Stimulated activated CD4-positive, alpha-beta T cell treated with anti-CD3 and anti-CD28 coated beads, TNF-alpha, amount 100 ng/mL, for 1 hour (primary cell): ENCODE data around the gene GDF10.

Source experiments
- DNase-seq, 3 donors: peaks; one replicate each; pipeline ENCODE4 v3.0.0-alpha.2; 2020; ENCODE audit warnings: low read depth in 3 of 3, low spot score in 1 of 3

Gene GDF10

DNA sequence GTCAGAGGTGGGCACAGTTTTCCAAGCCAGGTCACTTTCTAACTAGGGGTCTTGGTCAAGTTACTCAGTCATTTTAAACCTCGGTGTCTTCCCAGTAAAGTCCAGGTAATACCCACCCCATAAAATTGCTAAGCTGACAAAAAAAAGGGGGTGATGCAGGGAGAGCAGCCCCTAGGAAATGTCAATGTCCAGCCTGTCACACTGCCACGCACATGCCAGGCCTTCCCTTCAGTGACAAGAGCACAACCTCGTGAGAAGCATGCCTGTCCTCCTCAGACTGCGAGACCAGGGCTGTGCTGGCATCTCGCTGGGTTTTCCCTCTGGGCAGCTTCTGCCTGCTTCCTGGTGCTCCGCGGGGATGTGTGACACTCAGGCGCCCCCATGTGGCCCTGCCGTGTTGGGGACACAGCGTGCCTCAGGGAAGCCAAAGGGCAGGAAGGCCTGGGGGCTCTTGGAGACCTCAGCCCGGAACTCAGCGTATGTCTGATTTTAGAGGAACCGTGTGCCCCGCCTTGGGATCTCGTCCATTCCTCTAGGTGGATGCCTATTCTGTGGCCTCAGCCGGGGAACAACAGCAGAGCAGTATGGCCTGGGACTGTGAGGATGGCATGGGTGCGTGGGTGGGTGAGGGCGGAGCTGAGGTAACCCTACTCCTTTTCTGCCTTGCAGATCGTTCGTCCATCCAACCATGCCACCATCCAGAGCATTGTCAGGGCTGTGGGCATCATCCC, 12.1 kb downstream of the GDF10 start:
- DNase-seq = peak; percentile 63 to 81 (median 68)

DNA sequence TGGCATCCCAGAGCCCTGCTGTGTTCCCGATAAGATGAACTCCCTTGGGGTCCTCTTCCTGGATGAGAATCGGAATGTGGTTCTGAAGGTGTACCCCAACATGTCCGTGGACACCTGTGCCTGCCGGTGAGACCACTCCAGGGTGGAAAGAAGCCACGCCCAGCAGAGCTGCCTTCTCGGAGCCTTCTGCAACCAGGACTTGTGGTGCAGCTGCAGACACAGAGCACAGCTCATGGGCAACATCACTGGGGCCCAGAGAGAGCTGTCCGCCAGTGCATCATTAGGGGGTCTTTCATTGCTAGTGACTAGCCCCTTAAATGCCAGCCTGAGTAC, 12.6 kb downstream of the GDF10 start:
- no peak for DNase-seq

DNA sequence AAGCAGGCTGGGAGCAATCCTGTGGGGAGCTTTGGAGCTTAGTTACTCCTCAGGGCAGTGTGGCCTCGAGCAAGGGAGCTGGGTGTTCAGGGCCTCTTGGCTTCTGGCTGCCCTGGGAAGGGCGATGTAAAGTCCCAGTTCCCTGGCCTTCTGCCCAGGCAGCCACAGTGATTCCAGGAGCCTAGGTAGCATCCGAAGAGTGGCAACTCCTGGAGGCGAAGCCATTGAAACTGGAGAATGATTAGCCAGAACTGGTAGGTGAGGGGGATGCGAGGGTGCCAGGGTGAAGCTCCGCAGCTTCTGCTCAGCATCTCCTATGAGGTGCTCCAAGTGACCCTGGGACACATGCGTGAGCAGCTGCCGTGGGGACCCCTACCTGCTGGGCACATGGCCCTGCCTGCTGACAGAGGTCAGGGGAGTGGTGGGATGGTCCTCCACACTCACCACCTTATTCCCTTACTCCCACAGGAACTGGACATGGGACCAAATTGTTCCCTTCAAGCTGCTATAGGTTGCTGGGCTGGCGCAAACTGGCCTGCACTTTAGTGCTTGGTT, 14.5 kb downstream of the GDF10 start:
- DNase-seq = no peak

DNA sequence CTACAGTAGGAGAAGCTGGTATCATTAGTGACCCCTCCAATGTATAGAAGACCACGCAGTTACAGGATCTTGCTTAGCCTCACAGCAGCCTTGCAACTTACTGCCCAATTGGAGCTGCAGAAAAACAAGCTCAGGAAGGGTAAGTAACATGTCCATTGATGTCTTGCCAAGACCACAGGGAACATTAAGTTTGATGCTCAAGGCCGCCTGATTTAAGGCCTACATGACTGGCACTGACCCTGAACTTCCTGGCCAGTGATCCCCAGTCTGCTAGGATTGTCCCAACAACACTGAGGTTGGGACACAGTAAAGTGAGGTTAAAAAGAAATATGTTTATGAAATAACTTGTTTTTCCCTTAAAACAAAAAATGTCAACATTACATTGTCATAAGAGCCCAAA, 15.4 kb downstream of the GDF10 start:
- no peak for DNase-seq

DNA sequence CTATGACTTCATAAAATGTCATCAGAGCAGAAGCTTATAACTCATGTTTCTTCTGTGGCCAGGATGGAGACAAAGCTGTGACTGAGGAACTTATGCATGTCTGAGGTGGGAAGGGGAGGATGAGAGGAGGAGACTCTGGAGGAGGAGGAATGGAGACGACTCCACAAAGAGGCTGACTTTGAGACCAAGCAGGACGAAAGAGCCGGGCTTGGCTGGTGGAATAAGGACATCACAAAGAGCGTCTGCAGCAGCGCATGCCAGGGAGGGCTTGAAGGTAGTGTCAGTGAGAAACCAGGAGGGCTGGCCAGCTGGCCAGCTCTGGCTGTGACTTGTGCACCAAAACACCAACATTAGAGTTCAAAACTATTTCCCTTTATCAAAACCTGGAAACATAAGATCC, 16.1 kb downstream of the GDF10 start:
- DNase-seq = no peak

DNA sequence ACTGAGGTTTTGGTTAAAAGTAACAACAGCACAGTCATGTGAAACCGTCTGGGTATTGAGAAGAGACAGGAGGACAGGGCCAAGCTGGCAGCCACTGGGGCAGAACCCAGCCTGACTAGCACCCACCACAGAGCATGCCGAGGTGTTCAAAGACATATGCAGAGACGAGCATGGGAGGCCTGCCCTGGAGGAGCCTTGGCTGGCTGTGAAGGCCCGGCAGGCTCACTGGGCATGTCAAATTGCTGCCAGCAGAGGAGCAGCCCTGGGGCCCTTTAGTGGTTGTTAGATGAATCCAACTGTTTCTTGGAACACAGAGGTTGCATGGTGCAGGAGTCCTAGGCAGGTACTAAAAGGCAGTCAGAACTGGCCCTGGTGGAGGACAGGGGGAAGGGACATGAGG, 17.3 kb downstream of the GDF10 start:
- DNase-seq = no peak

DNA sequence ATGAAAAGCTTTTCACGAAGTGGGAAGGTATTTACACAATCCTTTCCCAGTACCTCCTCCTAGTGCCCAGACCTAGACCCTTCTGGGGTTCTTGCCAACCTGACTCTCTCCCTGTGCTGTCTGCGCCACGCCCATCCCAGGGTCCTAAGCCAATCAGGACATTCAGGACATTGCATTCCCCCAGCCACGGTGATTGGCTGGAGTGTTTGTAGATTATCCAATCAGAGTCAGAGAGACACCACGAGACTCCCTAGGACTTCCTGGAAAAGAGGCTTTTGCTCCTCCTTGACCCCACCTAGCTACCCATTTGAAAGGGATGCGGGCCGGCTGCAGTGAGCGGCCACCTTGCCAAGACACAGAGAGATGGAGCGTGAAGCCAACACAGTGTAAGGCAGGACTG, 18.7 kb downstream of the GDF10 start:
- no peak for DNase-seq

DNA sequence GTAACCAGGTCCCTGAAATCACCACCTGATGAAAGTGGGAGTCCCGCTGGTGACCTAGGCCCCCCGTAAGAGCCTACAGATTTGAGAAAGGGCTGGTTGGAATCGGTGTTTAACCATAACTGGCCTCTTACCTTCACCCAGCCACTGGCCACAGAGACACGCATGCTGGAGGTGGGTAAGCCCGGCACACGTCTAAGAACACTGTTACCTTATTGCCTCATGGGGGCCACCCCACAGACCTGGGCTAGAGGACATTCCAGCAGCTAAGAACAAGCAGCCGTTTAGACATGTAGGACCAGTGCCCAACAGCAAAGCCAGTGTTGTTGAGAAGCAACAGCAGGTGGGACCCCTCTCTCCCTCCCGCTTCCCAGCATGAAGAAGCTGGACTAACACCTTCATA, 19.8 kb downstream of the GDF10 start:
- no peak for DNase-seq

DNA sequence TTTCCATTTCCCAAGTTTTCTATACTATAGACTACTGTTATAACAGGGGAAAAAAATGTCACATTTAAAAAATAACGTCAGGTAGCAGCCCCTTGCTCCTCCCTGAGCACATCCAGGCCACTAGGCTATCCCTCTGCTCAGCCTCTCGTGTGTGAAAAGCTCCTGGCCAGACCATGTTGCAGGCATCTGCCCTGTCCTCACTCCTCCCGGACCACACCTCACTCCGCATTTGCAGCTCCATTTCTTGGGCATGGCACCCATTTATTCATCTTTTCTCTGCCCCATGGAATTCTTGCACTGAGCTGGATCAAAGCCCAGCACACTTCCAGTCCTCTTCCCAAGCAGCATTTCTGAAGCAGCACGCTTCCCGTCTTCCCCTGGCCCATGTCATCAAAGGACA, 20.8 kb downstream of the GDF10 start:
- no peak for DNase-seq

DNA sequence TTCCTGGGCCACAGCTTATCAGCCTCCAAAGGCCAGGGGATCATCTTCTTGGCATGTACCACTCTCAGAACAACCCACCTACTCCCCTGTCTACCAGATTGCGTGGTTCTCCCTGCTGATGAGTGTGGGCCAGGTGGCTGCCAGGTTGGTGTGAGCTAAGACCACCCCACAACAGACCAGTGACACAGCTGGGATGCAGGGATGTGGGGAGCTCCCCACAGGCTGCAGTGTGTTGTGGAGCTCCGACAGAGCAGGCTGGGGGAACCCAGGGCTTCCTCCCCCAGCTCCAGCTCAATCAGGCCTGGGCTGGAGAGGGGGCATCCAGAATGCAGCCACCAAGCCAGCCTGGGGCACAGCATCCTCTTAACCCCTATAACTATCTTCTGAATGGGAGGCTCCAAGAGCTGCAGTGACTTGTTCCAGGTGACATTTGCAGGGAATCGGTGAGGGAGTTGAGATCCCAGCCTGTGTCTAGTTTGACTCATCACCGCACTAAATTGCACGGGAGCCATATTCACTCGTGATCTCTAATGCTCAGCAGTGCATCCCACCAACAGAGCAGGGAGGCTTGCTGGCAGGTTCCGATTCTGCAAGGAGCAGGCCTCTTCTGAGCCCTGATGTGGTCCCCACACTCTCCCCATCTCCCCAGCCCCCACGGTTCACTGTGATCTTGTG, 21.7 kb downstream of the GDF10 start:
- no peak for DNase-seq

DNA sequence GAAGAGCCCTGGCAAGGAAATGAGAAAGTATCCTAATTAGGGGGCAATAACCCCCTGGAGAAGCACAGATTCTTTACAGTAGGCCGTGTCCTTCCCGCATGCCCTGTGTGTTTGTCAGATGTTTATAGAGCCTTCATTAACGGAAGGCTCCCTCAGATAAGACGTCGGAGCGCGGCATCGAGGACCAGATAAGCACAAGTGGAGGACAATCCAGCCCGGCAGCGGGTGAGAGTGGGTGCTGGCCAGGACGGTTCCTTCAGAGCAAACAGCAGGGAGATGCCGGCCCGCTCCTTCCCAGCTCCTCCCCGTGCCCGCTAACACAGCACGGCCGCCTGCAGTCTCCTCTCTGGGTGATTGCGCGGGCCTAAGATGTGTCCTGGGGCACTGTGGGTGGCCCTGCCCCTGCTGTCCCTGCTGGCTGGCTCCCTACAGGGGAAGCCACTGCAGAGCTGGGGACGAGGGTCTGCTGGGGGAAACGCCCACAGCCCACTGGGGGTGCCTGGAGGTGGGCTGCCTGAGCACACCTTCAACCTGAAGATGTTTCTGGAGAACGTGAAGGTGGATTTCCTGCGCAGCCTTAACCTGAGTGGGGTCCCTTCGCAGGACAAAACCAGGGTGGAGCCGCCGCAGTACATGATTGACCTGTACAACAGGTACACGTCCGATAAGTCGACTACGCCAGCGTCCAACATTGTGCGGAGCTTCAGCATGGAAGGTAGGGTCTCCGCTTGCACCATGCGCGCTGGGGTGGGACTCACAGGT, 22.5 kb downstream of the GDF10 start, which contains the start of gene GDF2:
Gene GDF2, plus strand, starts transcription at position 155 of the 762 bp plus-strand sequence. Its CDS starts 215 bp downstream, at position 370.
- DNase-seq = no peak

DNA sequence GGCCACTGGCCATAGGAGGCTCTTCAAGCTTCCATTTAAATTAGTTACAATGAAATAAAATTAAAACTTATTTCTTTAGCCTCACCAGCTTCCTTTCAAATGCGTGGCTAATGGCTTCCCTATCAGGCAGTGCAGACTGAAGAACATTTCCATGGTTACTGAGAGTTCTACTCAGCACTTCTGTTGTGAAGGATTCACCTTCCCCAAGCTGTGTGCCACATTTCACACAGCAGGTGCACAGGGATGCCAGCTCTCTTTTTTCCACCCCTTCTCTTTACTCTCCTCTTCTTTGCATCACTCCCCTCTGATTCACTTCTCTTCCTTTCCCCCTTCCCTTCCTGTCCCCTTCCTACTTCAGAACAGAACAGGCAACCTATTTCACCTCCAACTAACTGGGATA, 23.1 kb downstream of the GDF10 start:
- DNase-seq = no peak

DNA sequence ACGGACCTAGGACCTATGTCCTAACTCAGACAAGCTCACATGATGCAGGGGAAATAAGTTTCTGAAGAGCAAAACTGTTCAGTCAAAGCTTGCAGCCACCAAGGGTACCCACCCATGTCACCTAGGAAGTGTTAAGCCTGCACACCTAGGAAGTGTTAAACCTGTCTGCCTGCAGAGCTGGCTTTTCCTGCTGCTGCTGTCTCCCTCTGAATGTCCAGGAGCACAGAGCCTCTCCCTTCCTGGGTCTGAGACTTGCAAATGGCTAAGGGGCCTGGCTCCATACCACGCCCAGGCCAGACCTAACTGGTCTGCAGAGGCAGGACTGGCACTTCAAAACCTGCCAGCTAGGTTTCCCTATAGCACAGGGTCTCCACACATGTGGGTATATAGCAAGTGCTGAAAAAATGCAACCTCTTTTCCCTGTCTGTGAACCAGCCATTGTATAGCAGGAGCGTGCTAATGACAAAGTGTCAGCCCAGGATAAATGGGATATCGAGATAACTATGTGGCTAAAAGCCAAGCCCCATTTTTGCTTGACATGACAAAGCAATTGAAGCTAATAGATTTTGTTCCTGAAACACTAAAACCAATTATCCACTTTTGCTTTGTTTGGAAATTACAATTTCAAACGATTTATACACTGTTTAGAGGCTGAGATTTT, 23.8 kb downstream of the GDF10 start:
- no peak for DNase-seq

DNA sequence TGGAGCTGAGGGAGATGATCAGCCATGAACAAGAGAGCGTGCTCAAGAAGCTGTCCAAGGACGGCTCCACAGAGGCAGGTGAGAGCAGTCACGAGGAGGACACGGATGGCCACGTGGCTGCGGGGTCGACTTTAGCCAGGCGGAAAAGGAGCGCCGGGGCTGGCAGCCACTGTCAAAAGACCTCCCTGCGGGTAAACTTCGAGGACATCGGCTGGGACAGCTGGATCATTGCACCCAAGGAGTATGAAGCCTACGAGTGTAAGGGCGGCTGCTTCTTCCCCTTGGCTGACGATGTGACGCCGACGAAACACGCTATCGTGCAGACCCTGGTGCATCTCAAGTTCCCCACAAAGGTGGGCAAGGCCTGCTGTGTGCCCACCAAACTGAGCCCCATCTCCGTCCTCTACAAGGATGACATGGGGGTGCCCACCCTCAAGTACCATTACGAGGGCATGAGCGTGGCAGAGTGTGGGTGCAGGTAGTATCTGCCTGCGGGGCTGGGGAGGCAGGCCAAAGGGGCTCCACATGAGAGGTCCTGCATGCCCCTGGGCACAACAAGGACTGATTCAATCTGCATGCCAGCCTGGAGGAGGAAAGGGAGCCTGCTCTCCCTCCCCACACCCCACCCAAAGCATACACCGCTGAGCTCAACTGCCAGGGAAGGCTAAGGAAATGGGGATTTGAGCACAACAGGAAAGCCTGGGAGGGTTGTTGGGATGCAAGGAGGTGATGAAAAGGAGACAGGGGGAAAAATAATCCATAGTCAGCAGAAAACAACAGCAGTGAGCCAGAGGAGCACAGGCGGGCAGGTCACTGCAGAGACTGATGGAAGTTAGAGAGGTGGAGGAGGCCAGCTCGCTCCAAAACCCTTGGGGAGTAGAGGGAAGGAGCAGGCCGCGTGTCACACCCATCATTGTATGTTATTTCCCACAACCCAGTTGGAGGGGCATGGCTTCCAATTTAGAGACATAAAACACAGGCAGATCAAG, 25.6 kb downstream of the GDF10 start:
- no peak for DNase-seq

DNA sequence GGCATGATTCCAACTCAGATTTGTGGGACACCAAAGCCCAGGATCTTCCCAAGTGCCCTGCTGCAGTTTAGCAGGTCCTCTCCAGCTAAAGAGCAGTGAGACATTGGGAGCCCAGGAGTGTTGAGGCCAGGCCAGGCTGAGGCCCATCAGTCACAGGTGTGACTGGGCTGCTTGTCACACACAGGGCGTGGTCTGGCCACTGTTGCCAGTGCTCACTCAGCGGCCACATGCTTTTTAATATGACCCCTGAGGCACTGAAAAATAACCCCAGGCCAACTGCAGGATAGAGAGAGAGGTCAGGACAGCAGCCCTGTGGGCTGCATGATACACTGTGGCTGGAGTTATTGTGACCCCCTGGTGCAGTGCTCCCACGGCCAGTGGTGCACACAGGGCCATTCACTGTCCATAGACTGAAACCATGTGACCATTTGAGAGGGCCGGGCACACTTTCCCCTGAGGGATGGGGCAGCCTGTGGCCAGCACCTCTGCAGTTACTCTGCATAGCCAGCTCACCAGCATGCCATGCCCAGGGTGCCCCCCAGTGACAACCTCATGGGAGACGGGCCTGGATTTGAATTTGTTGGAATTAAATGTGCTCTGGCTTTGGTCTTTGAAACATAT, 26.4 kb downstream of the GDF10 start:
- DNase-seq = no peak

DNA sequence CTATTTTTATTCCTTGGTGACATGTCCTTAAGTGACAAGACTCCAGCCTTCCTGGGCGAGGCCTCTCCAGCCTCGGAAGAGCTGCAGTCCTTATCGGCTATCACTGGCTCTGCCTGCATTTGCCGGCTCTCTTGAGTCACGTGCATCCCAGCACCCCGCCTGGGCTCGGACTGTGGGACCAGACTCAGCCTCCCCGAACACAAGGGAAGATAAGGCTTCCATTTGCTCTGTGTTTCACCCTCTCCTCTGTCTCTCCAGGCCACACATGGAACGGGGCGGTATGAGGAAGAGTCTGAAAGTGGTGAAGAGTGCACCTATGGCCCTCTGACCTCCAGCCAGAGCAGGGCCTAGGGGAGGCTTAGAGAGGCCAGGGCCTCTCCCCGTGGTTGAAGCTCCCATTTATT, 26.9 kb downstream of the GDF10 start:
- no peak for DNase-seq

DNA sequence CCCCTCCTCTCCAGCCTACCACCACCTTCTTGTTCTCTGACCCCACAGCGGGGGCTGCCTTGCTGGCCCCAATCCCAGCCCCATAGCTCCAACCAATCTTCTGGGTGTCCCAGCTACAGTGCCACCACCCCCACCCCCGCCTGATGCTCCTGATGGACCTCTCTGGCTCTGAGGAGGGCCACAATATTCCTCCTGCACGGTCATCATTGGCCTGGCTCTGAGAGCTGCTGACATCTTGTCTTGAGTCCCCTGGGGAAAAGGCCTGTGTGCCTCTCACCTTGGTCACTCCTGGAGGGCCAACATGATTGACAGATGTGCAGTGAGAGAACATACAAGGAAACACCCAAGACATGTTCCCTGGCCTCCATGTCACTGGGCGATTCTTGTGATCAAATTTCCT, 29.9 kb downstream of the GDF10 start:
- DNase-seq = no peak

DNA sequence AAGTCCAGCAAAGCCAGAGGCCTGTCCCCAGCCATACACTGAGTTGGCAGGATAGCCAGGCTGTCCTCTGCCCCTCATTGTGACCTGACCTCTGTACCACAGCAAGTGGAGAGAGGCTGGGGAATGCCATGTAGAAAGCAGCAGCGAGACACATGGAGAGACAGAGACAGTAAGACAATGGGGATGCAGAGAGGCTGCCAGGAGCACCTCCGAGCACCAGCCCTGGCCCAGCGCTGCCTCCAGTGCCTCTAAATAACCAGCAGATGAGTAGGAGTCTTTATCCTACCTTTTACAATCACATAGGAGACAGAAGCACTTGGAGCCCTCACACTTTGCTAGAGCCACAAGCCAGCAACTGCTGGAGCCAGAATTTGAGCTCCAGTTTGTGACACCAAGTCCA, 30.4 kb downstream of the GDF10 start:
- no peak for DNase-seq

DNA sequence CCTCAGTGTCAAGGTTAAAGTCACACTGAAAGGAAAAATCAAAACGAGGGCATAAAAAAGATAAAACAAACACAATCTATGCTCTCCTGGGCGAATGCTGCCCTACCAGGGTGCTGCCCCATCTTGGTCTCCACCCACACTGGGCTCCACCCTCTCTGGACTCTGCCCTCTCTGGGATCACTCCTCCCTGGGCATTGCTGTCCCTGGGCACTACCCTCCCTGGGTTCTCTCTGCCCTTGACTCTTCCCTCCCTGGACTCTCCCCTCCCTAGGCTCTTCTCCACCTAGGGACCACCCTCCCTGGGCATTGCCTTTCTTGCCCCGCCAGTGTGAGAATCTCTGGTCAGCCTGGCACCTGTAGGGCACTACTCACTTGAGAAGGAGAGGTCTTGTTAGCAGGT, 30.8 kb downstream of the GDF10 start:
- DNase-seq = no peak

DNA sequence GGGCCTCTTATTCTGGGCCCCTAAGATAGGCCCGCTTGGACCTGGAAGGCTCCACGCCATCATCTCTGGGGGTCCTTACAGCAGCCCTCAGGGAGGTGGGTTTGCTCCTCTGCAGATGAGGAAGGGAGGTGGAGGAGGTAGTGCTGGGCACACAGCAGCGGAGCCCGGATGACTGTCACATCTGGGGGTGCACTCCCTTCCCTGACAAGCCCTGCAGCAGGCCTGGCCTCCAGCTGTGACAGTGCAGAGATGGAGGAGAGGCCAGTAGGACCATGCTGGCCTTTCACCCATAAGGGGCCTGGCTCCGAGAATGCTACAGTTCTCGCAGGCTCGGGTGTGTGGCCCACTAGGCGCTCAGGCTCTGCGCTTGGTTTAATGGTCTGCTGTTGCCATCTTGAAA, 31.5 kb downstream of the GDF10 start:
- no peak for DNase-seq
